Progenitor cell of endocrine pancreas (in vitro differentiated cells): ENCODE data around the gene RBM4. TPM values are rescaled to one million over a fixed set of nuclear protein-coding genes. Genes with fewer than 3 reads are reported as not detected.

Experiments
- DNase-seq: peaks from one replicate; pipeline ENCODE4 v3.0.0; 2021; ENCODE audit warnings: low spot score; ENCODE audit not compliant: unreplicated experiment
- H3K27ac Mint-ChIP-seq: 2 replicates; pipeline ENCODE4 v1.8.0; 2021; ENCODE audit warnings: mild to moderate bottlenecking, moderate library complexity, mixed read lengths
- H3K27me3 Mint-ChIP-seq: 2 replicates; pipeline ENCODE4 v1.8.0; 2021; ENCODE audit warnings: mixed read lengths
- H3K36me3 Mint-ChIP-seq: 2 replicates; pipeline ENCODE4 v1.8.0; 2022; ENCODE audit warnings: mixed read lengths; ENCODE audit not compliant: insufficient read depth
- H3K4me1 Mint-ChIP-seq: 2 replicates; pipeline ENCODE4 v1.8.0; 2021; ENCODE audit warnings: low read depth, mixed read lengths
- H3K4me3 Mint-ChIP-seq: 2 replicates; pipeline ENCODE4 v1.8.0; 2021; ENCODE audit warnings: low read depth, mild to moderate bottlenecking, moderate library complexity, mixed read lengths
- H3K9me3 Mint-ChIP-seq: 2 replicates; pipeline ENCODE4 v1.8.0; 2021; ENCODE audit warnings: low read depth, mixed read lengths
- CTCF ChIP-seq: fragments of 200-600 bp; sonication (generic); IDR thresholded peaks from one replicate; pipeline ENCODE4 v1.5.0; 2021; ENCODE audit warnings: antibody characterized with exemption, mild to moderate bottlenecking; ENCODE audit not compliant: unreplicated experiment
- total RNA-seq: library from RNA; stranded (reverse); gene quantifications from 2 replicates; pipeline ENCODE4 v1.2.1, GENCODE V29; 2021

Gene RBM4
- total RNA-seq, 1 donor from 2014 or later = 258 TPM

- no peak for TF ChIP-seq CTCF
- Mint-ChIP-seq H3K4me1 (no peaks in the 10 kb centered on the region), H3K9me3 (no peaks in the 10 kb centered on the region), H3K27me3 (no peaks in the 10 kb centered on the region), H3K27ac (no peak overlapping the region), H3K4me3 (no peak overlapping the region), H3K36me3 (peaks cover 12% of the 10 kb centered on the region)
- DNase-seq = no peak
Observed at GRCh38 chr11:66691311-66691980, 52.9 kb downstream of the RBM4 start.

- Mint-ChIP-seq H3K36me3 (peaks cover 11% of the 10 kb centered on the region), H3K4me1 (no peaks in the 10 kb centered on the region), H3K27me3 (no peaks in the 10 kb centered on the region), H3K4me3 (no peak overlapping the region), H3K9me3 (no peaks in the 10 kb centered on the region), H3K27ac (no peak overlapping the region)
- no peak for DNase-seq
- no peak for TF ChIP-seq CTCF
Observed at GRCh38 chr11:66692446-66692845, 53.9 kb downstream of the RBM4 start.

GRCh38 chr11:66692871-66693331, 54.4 kb downstream of the RBM4 start:
- no peaks in the 10 kb centered on the region for H3K9me3 Mint-ChIP-seq
- H3K4me1 Mint-ChIP-seq = no peaks in the 10 kb centered on the region
- no peak for DNase-seq
- H3K27ac Mint-ChIP-seq = no peak overlapping the region
- H3K36me3 Mint-ChIP-seq = peaks cover 16% of the 10 kb centered on the region
- no peak overlapping the region for H3K4me3 Mint-ChIP-seq
- no peak for TF ChIP-seq CTCF
- H3K27me3 Mint-ChIP-seq = no peaks in the 10 kb centered on the region

GRCh38 chr11:66693356-66694055, 55.0 kb downstream of the RBM4 start:
- H3K9me3 Mint-ChIP-seq = no peaks in the 10 kb centered on the region
- DNase-seq = no peak
- H3K4me3 Mint-ChIP-seq = no peak overlapping the region
- no peak for TF ChIP-seq CTCF
- no peaks in the 10 kb centered on the region for H3K27me3 Mint-ChIP-seq
- H3K36me3 Mint-ChIP-seq = peaks cover 16% of the 10 kb centered on the region
- no peaks in the 10 kb centered on the region for H3K4me1 Mint-ChIP-seq
- H3K27ac Mint-ChIP-seq = no peak overlapping the region

- no peak for DNase-seq
- Mint-ChIP-seq H3K4me1 (no peaks in the 10 kb centered on the region), H3K27ac (no peak overlapping the region), H3K36me3 (peaks cover 18% of the 10 kb centered on the region), H3K9me3 (no peaks in the 10 kb centered on the region), H3K27me3 (no peaks in the 10 kb centered on the region), H3K4me3 (no peak overlapping the region)
- TF ChIP-seq CTCF = no peak
Observed at GRCh38 chr11:66694056-66694410, 55.5 kb downstream of the RBM4 start.
